Nephron progenitor cell (in vitro differentiated cells): Measurements from ENCODE around the gene STK38.
A peak's percentile ranks its signal among the peaks of the same experiment; 100 is the strongest.
"Not testable (repeated sequence)": the region's sequence is repeated elsewhere in the genome, so short reads cannot be mapped to it uniquely, and the experiment has no call there.

Experiments
- DNase-seq: peaks from one replicate; pipeline ENCODE4 v3.0.0; 2021
- H3K27ac Mint-ChIP-seq: 2 replicates; pipeline ENCODE4 v1.8.0; 2021; ENCODE audit warnings: mild to moderate bottlenecking, moderate library complexity, mixed read lengths
- H3K27me3 Mint-ChIP-seq: 2 replicates; pipeline ENCODE4 v1.8.0; 2021; ENCODE audit warnings: mild to moderate bottlenecking, low read depth, mixed read lengths; ENCODE audit not compliant: poor library complexity
- H3K36me3 Mint-ChIP-seq: 2 replicates; pipeline ENCODE4 v1.8.0; 2021; ENCODE audit warnings: low read depth, mixed read lengths
- H3K4me1 Mint-ChIP-seq: 2 replicates; pipeline ENCODE4 v1.8.0; 2021; ENCODE audit warnings: mixed read lengths
- H3K4me3 Mint-ChIP-seq: 2 replicates; pipeline ENCODE4 v1.8.0; 2021; ENCODE audit warnings: mild to moderate bottlenecking, moderate library complexity, mixed read lengths
- H3K9me3 Mint-ChIP-seq: 2 replicates; pipeline ENCODE4 v1.8.0; 2021; ENCODE audit warnings: mild to moderate bottlenecking, moderate library complexity, mixed read lengths
- CTCF ChIP-seq: fragments of 200-600 bp; sonication (generic); IDR thresholded peaks from 2 replicates; pipeline ENCODE4 v1.5.0; 2021; ENCODE audit warnings: antibody characterized with exemption

Gene STK38

GRCh38 chr6:36460916-36461315 is 86.4 kb downstream of the STK38 start:
- H3K27ac Mint-ChIP-seq = no peak overlapping the region
- no peak overlapping the region for H3K4me3 Mint-ChIP-seq
- DNase-seq = no peak

GRCh38 chr6:36459501-36459900 is 87.8 kb downstream of the STK38 start:
- no peaks in the 10 kb centered on the region for H3K27me3 Mint-ChIP-seq
- no peaks in the 10 kb centered on the region for H3K4me1 Mint-ChIP-seq
- H3K9me3 Mint-ChIP-seq = no peaks in the 10 kb centered on the region
- no peak overlapping the region for H3K4me3 Mint-ChIP-seq
- no peak for TF ChIP-seq CTCF
- DNase-seq = no peak
- peaks cover 36% of the 10 kb centered on the region for H3K36me3 Mint-ChIP-seq
- H3K27ac Mint-ChIP-seq = no peak overlapping the region

More at GRCh38 chr6:36460916-36461315, 86.4 kb downstream of the STK38 start:
- no peaks in the 10 kb centered on the region for H3K27me3 Mint-ChIP-seq
- no peak for TF ChIP-seq CTCF
- peaks cover 46% of the 10 kb centered on the region for H3K36me3 Mint-ChIP-seq
- no peaks in the 10 kb centered on the region for H3K4me1 Mint-ChIP-seq
- H3K9me3 Mint-ChIP-seq = no peaks in the 10 kb centered on the region

GRCh38 chr6:36455486-36456027 is 91.7 kb downstream of the STK38 start:
- H3K4me1 Mint-ChIP-seq = no peaks in the 10 kb centered on the region
- no peak overlapping the region for H3K4me3 Mint-ChIP-seq
- no peaks in the 10 kb centered on the region for H3K27me3 Mint-ChIP-seq
- no peak for DNase-seq
- H3K36me3 Mint-ChIP-seq = peaks cover 44% of the 10 kb centered on the region
- H3K27ac Mint-ChIP-seq = no peak overlapping the region
- H3K9me3 Mint-ChIP-seq = no peaks in the 10 kb centered on the region
- no peak for TF ChIP-seq CTCF

- DNase-seq, H3K4me3 Mint-ChIP-seq, H3K4me1 Mint-ChIP-seq, H3K27ac Mint-ChIP-seq, H3K27me3 Mint-ChIP-seq: not testable (repeated sequence)
- peaks cover 14% of the 10 kb centered on the region for H3K9me3 Mint-ChIP-seq
- H3K36me3 Mint-ChIP-seq = peaks cover 61% of the 10 kb centered on the region
These were observed 94.4 kb downstream of the STK38 start for GRCh38 chr6:36452897-36453296.

- not testable (repeated sequence) for DNase-seq, H3K27ac Mint-ChIP-seq, H3K4me3 Mint-ChIP-seq, H3K27me3 Mint-ChIP-seq
- Mint-ChIP-seq H3K36me3 (peaks cover 80% of the 10 kb centered on the region), H3K9me3 (peaks cover 15% of the 10 kb centered on the region), H3K4me1 (peaks cover 16% of the 10 kb centered on the region)
These were observed 98.1 kb downstream of the STK38 start for GRCh38 chr6:36449173-36449572.

GRCh38 chr6:36445621-36446020 is 101.7 kb downstream of the STK38 start:
- TF ChIP-seq CTCF = no peak
- peak overlapping the region; percentile 57 for H3K4me3 Mint-ChIP-seq
- peaks cover 15% of the 10 kb centered on the region for H3K9me3 Mint-ChIP-seq
- no peak for DNase-seq
- no peak overlapping the region for H3K27ac Mint-ChIP-seq
- peaks cover 41% of the 10 kb centered on the region for H3K4me1 Mint-ChIP-seq
- peaks cover 49% of the 10 kb centered on the region for H3K36me3 Mint-ChIP-seq
- H3K27me3 Mint-ChIP-seq = no peaks in the 10 kb centered on the region

GRCh38 chr6:36444470-36444869 is 102.8 kb downstream of the STK38 start:
- Mint-ChIP-seq H3K27ac (no peak overlapping the region), H3K36me3 (peaks cover 42% of the 10 kb centered on the region), H3K4me1 (peaks cover 41% of the 10 kb centered on the region), H3K27me3 (no peaks in the 10 kb centered on the region), H3K4me3 (peak overlapping the region; percentile 96), H3K9me3 (peaks cover 14% of the 10 kb centered on the region)
- no peak for DNase-seq
- TF ChIP-seq CTCF = no peak
